Measurements from ENCODE around the gene HOXA6.

The HOXA6 gene

GRCh38 chr7:27123477-27124053 is 24.0 kb downstream of the HOXA6 start:
- no peak for DNase-seq (ENCODE audit: low read depth in 2 of 2)

GRCh38 chr7:27123007-27123476 is 24.5 kb downstream of the HOXA6 start:
- no peak for DNase-seq (ENCODE audit: low read depth in 2 of 2)

GRCh38 chr7:27122077-27122910 is 25.3 kb downstream of the HOXA6 start:
- no peak for DNase-seq (ENCODE audit: low read depth in 2 of 2)

- no peak for DNase-seq (ENCODE audit: low read depth in 2 of 2)
Observed at GRCh38 chr7:27121684-27122076, 25.9 kb downstream of the HOXA6 start.

DNA sequence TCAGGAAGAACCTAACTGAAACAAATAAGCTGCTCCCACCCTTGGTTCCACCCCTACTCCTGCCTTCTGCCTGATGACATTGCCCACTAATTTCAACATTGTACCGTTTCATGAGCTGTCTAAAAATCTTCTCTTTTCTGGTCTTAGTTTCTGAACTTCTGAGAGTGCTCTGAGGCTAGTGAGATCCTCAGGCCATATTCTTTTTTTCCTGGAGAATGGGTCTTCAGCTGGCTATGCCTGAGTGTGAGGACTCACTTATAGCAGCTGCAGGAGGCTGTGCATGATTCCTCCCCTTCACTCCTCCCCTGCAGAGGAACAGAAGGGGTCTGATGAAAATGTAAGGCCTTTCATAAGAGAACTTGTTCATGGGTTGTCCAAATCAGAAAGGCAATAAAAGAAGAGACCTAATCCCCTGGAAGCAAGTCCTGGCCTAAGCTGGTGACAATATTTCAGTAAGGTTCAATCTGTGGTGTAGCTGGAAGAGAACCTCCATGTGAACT is 28.1 kb downstream of the HOXA6 start:
- DNase-seq (ENCODE audit: low read depth in 2 of 2), result no peak

GRCh38 chr7:27118580-27118979 is 29.0 kb downstream of the HOXA6 start:
- DNase-seq (ENCODE audit: low read depth in 2 of 2), result no peak

DNA sequence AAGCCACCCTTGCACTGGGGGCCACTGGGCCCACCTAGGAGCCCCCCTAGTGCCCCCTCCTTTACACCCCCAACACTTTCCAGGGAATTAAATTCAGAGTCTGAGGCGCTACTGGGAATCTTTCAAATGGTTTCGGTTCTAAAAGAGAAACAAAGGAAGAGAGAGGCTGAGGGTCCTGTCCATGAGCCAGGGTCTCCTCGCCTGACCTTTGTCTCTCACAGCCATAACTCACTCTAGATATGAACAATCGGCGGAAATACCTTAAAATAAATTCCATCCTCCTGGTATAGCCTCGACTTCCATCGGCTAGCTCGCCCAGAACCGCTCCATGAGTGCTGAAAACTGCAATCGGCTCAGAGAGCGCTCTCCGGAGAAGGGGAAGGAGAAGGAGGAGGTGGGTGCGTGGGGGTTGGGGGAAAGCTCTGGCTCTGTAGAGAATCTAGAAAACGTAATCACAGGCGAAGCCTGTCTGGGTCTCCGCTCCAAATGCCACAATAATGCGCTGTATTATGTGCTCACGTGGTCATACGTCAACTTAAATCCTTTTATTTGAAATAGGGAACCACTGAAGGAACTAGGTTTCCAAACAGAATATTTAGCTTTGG is 29.6 kb downstream of the HOXA6 start:
- no peak for DNase-seq (ENCODE audit: low read depth in 2 of 2)

DNA sequence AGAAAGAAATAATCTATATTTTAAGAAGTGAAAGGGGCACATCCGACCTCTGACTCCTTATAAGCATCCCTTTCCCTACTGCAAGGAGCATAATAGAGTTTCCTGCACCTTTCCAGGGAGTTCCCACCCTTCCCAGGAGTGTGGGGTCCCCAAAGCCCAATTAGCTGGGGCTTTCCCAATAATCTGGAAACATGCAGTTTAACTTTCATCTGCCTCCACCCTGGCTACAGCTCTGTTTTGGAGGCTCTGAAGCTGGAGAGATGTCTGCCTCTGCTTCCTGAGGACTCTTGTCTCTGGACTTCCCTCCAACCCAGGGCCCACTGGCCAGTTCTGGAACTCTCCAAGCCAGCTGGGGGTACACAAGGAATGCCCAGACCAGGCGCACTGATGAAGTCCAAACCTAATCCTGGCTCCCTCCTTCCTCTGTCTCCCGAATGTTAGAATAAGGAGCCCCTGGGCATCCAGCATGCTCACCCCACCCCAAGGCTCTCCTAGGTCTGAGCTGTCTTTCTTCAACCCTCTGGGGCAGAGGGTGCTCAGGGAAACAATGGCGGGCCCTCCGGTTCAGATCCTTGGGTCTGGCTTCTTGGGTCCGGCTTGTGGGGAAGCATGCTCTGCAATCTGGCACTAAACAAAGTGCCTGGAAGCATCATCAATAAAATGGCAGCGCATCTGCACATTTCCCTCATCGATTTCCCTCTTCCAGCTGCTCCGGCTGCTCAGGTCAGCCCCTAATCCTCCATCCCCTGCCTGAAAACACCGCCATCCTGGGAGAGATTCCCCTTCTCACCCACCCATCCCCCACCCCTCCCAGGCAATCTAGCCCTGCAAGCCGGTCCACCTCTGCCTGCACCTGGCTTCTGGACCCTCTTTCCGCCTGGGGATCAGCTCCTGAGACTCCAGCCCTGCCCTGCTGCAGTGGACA is 30.4 kb downstream of the HOXA6 start:
- DNase-seq (ENCODE audit: low read depth in 2 of 2), result no peak

- no peak for DNase-seq (ENCODE audit: low read depth in 2 of 2)
Observed at GRCh38 chr7:27116031-27116961, 31.3 kb downstream of the HOXA6 start.

GRCh38 chr7:27115221-27116026 is 32.1 kb downstream of the HOXA6 start:
- DNase-seq (ENCODE audit: low read depth in 2 of 2), result no peak

GRCh38 chr7:27114881-27115220 is 32.7 kb downstream of the HOXA6 start:
- DNase-seq (ENCODE audit: low read depth in 2 of 2), result no peak

- no peak for DNase-seq (ENCODE audit: low read depth in 2 of 2)
Observed at GRCh38 chr7:27113991-27114769, 33.4 kb downstream of the HOXA6 start.

DNA sequence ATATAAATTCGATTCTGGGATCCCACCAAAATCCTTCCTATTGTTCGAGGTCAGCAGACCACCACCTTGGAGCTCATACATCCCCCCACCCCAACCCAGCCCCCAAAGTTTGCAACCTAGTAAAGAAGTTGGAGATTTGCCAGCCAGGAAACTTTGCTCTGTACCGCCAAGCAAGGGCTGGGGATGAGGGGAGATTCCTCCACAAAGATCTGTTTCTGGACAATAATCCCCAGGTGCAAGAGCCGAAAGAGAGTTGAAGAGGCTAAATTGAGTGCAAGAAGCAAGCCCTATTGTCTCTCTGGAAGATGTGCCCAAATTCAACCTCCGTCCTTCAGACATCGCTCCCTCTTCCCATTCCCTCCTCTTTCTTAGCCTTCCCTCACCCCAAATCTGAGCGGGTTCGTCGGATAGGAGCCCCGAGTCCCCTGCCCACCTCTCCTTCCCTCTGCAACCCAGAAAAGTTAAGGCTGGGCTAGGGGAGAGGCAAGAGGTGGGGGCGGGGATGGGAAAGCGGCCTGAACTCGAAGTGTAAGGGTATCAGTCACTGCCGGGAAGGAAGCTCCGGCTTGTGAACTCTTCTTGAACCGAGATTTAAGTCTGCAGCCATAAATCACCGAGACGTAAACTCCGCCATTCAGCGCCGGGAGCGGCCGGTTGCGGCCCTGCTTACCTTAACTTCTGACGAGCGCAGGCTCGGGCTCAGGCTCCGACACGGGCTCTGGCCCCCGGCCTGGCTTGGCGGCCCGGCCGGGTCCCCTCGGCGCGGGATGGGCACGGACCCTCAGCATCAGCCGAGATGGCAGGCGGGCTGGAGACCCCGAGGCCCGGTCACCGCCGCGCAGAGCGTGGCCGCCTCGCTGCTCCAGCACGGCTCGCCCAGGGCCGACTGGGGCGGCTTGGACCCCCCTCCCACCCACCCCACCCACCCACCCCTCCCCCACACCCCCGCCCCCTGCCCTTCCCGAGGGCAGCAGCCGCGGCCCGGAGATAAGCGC is 34.3 kb downstream of the HOXA6 start:
- no peak for DNase-seq (ENCODE audit: low read depth in 2 of 2)

- no peak for DNase-seq (ENCODE audit: low read depth in 2 of 2)
Observed at GRCh38 chr7:27112361-27112760, 35.2 kb downstream of the HOXA6 start.

GRCh38 chr7:27111751-27112277 is 35.8 kb downstream of the HOXA6 start:
- no peak for DNase-seq (ENCODE audit: low read depth in 2 of 2)

- DNase-seq (ENCODE audit: low read depth in 2 of 2), result no peak
Observed at GRCh38 chr7:27111042-27111750, 36.4 kb downstream of the HOXA6 start.
